Globus pallidus (tissue), 1 donor: ENCODE data around the gene ACOXL.

Experiments
- DNase-seq: peaks from one replicate; pipeline ENCODE4 v3.0.0-alpha.2; 2015; ENCODE audit warnings: low spot score

The ACOXL gene

GRCh38 chr2:110828330-110828729 lies 96.0 kb downstream of the ACOXL start:
- DNase-seq: no peak

GRCh38 chr2:110829413-110830146 lies 97.2 kb downstream of the ACOXL start:
- no peak for DNase-seq

- no peak for DNase-seq
Measured at GRCh38 chr2:110832740-110833139, 100.4 kb downstream of the ACOXL start.

- DNase-seq: no peak
Measured at GRCh38 chr2:110834134-110834827, 101.9 kb downstream of the ACOXL start.

- no peak for DNase-seq
Measured at GRCh38 chr2:110836671-110837070, 104.3 kb downstream of the ACOXL start.

- no peak for DNase-seq
Measured at GRCh38 chr2:110837446-110838409, 105.4 kb downstream of the ACOXL start.

GRCh38 chr2:110838657-110839384 lies 106.4 kb downstream of the ACOXL start:
- DNase-seq: no peak

- DNase-seq: no peak
Measured at GRCh38 chr2:110840508-110840907, 108.1 kb downstream of the ACOXL start.

- DNase-seq: no peak
Measured at GRCh38 chr2:110842048-110842447, 109.7 kb downstream of the ACOXL start.

GRCh38 chr2:110843496-110843895 lies 111.1 kb downstream of the ACOXL start:
- DNase-seq: no peak

- DNase-seq: no peak
Measured at GRCh38 chr2:110843959-110844510, 111.7 kb downstream of the ACOXL start.

- no peak for DNase-seq
Measured at GRCh38 chr2:110847651-110848050, 115.3 kb downstream of the ACOXL start.

GRCh38 chr2:110848071-110848470 lies 115.7 kb downstream of the ACOXL start:
- DNase-seq: no peak

GRCh38 chr2:110848519-110849030 lies 116.2 kb downstream of the ACOXL start:
- DNase-seq: no peak

- no peak for DNase-seq
Measured at GRCh38 chr2:110851531-110851930, 119.2 kb downstream of the ACOXL start.

- DNase-seq: no peak
Measured at GRCh38 chr2:110852051-110852450, 119.7 kb downstream of the ACOXL start.

GRCh38 chr2:110852541-110853263 lies 120.3 kb downstream of the ACOXL start:
- DNase-seq: no peak

- peak; percentile 55 for DNase-seq
Measured at GRCh38 chr2:110853516-110853915, 121.1 kb downstream of the ACOXL start.

GRCh38 chr2:110853948-110854347 lies 121.6 kb downstream of the ACOXL start:
- no peak for DNase-seq

- DNase-seq: no peak
Measured at GRCh38 chr2:110854355-110855081, 122.1 kb downstream of the ACOXL start.
